PC-3 (cell line): ENCODE results near the gene NRDC.
"Not testable (repeated sequence)": the region's sequence is repeated elsewhere in the genome, so short reads cannot be mapped to it uniquely, and the experiment has no call there.

ENCODE experiments used
- CTCF ChIP-seq: fragments of 300-600 bp; sonication (generic); conservative IDR thresholded peaks from 2 replicates; pipeline ENCODE4 v1.5.1; 2017; ENCODE audit warnings: antibody characterized with exemption, low read depth, mild to moderate bottlenecking, low read length
- EZH2phosphoT487 ChIP-seq: fragments of 300-600 bp; sonication (generic); IDR thresholded peaks from 2 replicates; pipeline ENCODE4 v1.6.1; 2018; ENCODE audit warnings: mild to moderate bottlenecking, antibody characterized with exemption, low read length, borderline replicate concordance

GRCh38 chr1:51873270-51873669 is 5.3 kb downstream of the NRDC start:
- TF ChIP-seq CTCF, EZH2phosphoT487: not testable (repeated sequence)
